ENCODE results near the gene AGTRAP. TPM values are rescaled to one million over a fixed set of nuclear protein-coding genes. Genes with fewer than 3 reads are reported as not detected.

The AGTRAP gene
- total and polyA plus RNA-seq, 9 of the 15 experiments (the other 6 are each of a cell fraction or from before 2014, with no cell fraction given), result 26.8 to 105 (median 57.5) TPM

GRCh38 chr1:11797525-11798216, 61.7 kb downstream of the AGTRAP start (continued):
- TF ChIP-seq MITF (IDR thresholded peaks at IDR 0.05), result no peak
- TF ChIP-seq EHMT2 (IDR thresholded peaks at IDR 0.05), result no peak
- peak; percentile 95 for TF ChIP-seq TAL1 (IDR thresholded peaks at IDR 0.05)
- no peak for TF ChIP-seq HMGXB4 (CRISPR knock-in tag; IDR thresholded peaks at IDR 0.05)
- no peak for TF ChIP-seq USF1 (CRISPR knock-in tag; IDR thresholded peaks at IDR 0.05)
- 0 out of 2 replicates have a peak, but pooled peaks have one; percentile 36 for TF ChIP-seq ZNF511 (CRISPR knock-in tag; IDR thresholded peaks at IDR 0.05)
- peak; percentile 96 for TF ChIP-seq DMBX1 (CRISPR knock-in tag; IDR thresholded peaks at IDR 0.05; ENCODE audit: borderline replicate concordance)
- TF ChIP-seq ZNF518B (CRISPR knock-in tag; IDR thresholded peaks at IDR 0.05), result peak; percentile 75; the same call in 1 of the 2 replicates
- no peak for TF ChIP-seq NKRF (IDR thresholded peaks at IDR 0.05; ENCODE audit: borderline replicate concordance)
- no peak for TF ChIP-seq ZNF778 (CRISPR knock-in tag; IDR thresholded peaks at IDR 0.05)
- no peak for TF ChIP-seq CC2D1A (IDR thresholded peaks at IDR 0.05)
- no peak for TF ChIP-seq U2AF1 (optimal IDR thresholded peaks at IDR 0.05; ENCODE audit: low read depth, low read length)
- TF ChIP-seq TARDBP (IDR thresholded peaks at IDR 0.05), result no peak
- TF ChIP-seq CHD4 (IDR thresholded peaks at IDR 0.05; ENCODE audit: insufficient read depth, insufficient replicate concordance, low read depth, low read length, poor library complexity, severe bottlenecking), result no peak
- TF ChIP-seq TCF3 (CRISPR knock-in tag; IDR thresholded peaks at IDR 0.05), result peak; percentile 98
- TF ChIP-seq GTF2A2 (tag; IDR thresholded peaks at IDR 0.05), result 0 out of 2 replicates have a peak, but pooled peaks have one; percentile 41
- 0 out of 2 replicates have a peak, but pooled peaks have one; percentile 27 for TF ChIP-seq NFIX (CRISPR knock-in tag; IDR thresholded peaks at IDR 0.05; ENCODE audit: low read depth)
- no peak for TF ChIP-seq ZFP36 (IDR thresholded peaks at IDR 0.05; ENCODE audit: low read depth, low read length, partially characterized antibody)
